HG02870 (cell line): ENCODE measurements around the gene LBHD1.
"Not testable (repeated sequence)": the region's sequence is repeated elsewhere in the genome, so short reads cannot be mapped to it uniquely, and the experiment has no call there.

Experiments
- ATAC-seq: cut with Tn5 transposase; IDR thresholded peaks from one replicate; pipeline ENCODE4 v1.9.1; 2021; ENCODE audit warnings: mild to moderate bottlenecking, moderate library complexity; ENCODE audit not compliant: unreplicated experiment

The LBHD1 gene

GRCh38 chr11:62694455-62695167 lies 22.5 kb upstream of the LBHD1 start:
- no peak for ATAC-seq

- ATAC-seq, result not testable (repeated sequence)
Measured at GRCh38 chr11:62693624-62694023, 21.6 kb upstream of the LBHD1 start.

GRCh38 chr11:62689421-62690183 lies 17.5 kb upstream of the LBHD1 start, which contains the start of gene LRRN4CL:
TSS of gene LRRN4CL (minus strand) at chr11:62689530. CDS start at chr11:62688508, 1,022 bp downstream.
- no peak for ATAC-seq

- ATAC-seq, result no peak
Measured at GRCh38 chr11:62688491-62688890, 16.4 kb upstream of the LBHD1 start.

GRCh38 chr11:62687508-62688396 lies 15.7 kb upstream of the LBHD1 start:
- no peak for ATAC-seq

- ATAC-seq, result no peak
Measured at GRCh38 chr11:62682518-62682917, 10.5 kb upstream of the LBHD1 start.

GRCh38 chr11:62680825-62681240 lies 8.8 kb upstream of the LBHD1 start:
- no peak for ATAC-seq

- no peak for ATAC-seq
Measured at GRCh38 chr11:62678770-62679696, 7.0 kb upstream of the LBHD1 start, which contains the start of gene UBXN1. TSS of gene UBXN1 (minus strand) at chr11:62679073. CDS start at chr11:62678923, 150 bp downstream.

GRCh38 chr11:62678433-62678769 lies 6.3 kb upstream of the LBHD1 start:
- no peak for ATAC-seq

GRCh38 chr11:62677714-62678113 lies 5.6 kb upstream of the LBHD1 start:
- no peak for ATAC-seq

GRCh38 chr11:62677156-62677555 lies 5.1 kb upstream of the LBHD1 start:
- no peak for ATAC-seq

- no peak for ATAC-seq
Measured at GRCh38 chr11:62676698-62677097, 4.6 kb upstream of the LBHD1 start.

- not testable (repeated sequence) for ATAC-seq
Measured at GRCh38 chr11:62675415-62675814, 3.3 kb upstream of the LBHD1 start.

GRCh38 chr11:62673196-62673525 lies 1.1 kb upstream of the LBHD1 start:
- ATAC-seq, result no peak

- no peak for ATAC-seq
Measured at GRCh38 chr11:62671236-62671607, 845 bp downstream of the LBHD1 start.

GRCh38 chr11:62669420-62670161 lies 2.5 kb downstream of the LBHD1 start:
- no peak for ATAC-seq

- no peak for ATAC-seq
Measured at GRCh38 chr11:62667460-62667859, 4.6 kb downstream of the LBHD1 start.

GRCh38 chr11:62666259-62666926 lies 5.7 kb downstream of the LBHD1 start:
- no peak for ATAC-seq

- ATAC-seq, result peak; percentile 18
Measured at GRCh38 chr11:62665599-62666258, 6.3 kb downstream of the LBHD1 start.
